PFSK-1 (cell line): Measurements from ENCODE around the gene TUBGCP3.
A peak's percentile ranks its signal among the peaks of the same experiment; 100 is the strongest.

ENCODE experiments used
- FOXP2 ChIP-seq: optimal IDR thresholded peaks from 2 replicates; pipeline ENCODE3; 2011; ENCODE audit warnings: borderline replicate concordance, control low read depth, inconsistent platforms; ENCODE audit not compliant: insufficient read depth; ENCODE audit errors: extremely low read length, extremely low read depth
- POLR2AphosphoS5 ChIP-seq: IDR thresholded peaks from 2 replicates; pipeline ENCODE4 v1.6.1; 2012; ENCODE audit warnings: low read depth, mild to moderate bottlenecking, control low read depth, low read length, moderate library complexity
- SIN3A ChIP-seq: IDR thresholded peaks from 2 replicates; pipeline ENCODE4 v1.6.1; 2012; ENCODE audit warnings: mild to moderate bottlenecking, low read length, moderate library complexity, borderline replicate concordance; ENCODE audit not compliant: insufficient read depth
- TAF1 ChIP-seq: IDR thresholded peaks from 2 replicates; pipeline ENCODE4 v1.6.1; 2012; ENCODE audit warnings: low read length, control low read depth, borderline replicate concordance; ENCODE audit not compliant: insufficient read depth
- TF ChIP-seq, protein P1 (sequence below), 2 experiments: IDR thresholded peaks; 2 replicates each; pipeline versions ENCODE4 v1.6.1 to v1.8.0; 2011 to 2012; ENCODE audit warnings: low read depth in 2 of 2, low read length in 2 of 2, control low read depth in 1 of 2, inconsistent platforms in 1 of 2, mild to moderate bottlenecking in 1 of 2, moderate library complexity in 1 of 2; ENCODE audit not compliant: insufficient read depth in 1 of 2

DNA sequence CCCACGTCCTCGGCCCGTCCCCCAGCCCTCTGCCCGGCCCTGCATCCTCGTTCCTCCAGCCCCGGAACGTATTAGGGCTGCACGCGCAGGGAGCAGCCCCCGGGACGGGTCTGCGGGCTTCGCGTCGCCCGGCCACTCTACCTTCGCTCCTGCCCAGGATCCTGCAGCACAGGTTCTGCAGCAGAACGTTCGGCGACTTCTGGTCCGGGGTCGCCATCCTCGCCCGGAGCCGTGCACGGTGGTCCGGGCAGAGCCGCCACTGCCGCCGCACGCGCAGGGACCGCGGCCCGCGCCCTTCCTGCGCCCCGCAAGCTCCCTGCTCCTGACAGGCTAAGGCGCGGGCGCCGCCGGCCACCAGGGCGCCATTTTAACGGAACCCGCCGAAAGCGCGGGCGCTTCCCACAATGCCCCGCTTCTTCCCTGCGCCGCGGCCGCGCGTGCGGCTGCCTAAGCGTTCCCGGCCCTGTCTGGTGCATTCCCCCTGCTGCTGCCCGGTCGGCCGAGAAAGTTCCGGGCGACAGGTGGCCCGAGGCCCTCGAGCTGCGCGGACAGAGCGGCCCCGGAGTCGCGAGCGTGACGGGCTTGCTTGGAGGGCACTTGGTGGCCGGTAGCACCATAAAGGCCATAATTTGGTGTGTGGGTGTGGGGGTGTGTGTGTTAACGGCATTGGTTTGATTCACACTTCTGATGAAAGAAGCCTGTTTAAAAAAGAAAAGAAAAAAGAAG is at the start of gene TUBGCP3:
- TF ChIP-seq POLR2AphosphoS5 (peak; percentile 23; the same call in 1 of the 2 replicates), TAF1 (peak; percentile 83; the same call in 1 of the 2 replicates), SIN3A (peak; percentile 64; the same call in 1 of the 2 replicates), FOXP2 (peak; percentile 86)
- TF ChIP-seq, protein P1, sequence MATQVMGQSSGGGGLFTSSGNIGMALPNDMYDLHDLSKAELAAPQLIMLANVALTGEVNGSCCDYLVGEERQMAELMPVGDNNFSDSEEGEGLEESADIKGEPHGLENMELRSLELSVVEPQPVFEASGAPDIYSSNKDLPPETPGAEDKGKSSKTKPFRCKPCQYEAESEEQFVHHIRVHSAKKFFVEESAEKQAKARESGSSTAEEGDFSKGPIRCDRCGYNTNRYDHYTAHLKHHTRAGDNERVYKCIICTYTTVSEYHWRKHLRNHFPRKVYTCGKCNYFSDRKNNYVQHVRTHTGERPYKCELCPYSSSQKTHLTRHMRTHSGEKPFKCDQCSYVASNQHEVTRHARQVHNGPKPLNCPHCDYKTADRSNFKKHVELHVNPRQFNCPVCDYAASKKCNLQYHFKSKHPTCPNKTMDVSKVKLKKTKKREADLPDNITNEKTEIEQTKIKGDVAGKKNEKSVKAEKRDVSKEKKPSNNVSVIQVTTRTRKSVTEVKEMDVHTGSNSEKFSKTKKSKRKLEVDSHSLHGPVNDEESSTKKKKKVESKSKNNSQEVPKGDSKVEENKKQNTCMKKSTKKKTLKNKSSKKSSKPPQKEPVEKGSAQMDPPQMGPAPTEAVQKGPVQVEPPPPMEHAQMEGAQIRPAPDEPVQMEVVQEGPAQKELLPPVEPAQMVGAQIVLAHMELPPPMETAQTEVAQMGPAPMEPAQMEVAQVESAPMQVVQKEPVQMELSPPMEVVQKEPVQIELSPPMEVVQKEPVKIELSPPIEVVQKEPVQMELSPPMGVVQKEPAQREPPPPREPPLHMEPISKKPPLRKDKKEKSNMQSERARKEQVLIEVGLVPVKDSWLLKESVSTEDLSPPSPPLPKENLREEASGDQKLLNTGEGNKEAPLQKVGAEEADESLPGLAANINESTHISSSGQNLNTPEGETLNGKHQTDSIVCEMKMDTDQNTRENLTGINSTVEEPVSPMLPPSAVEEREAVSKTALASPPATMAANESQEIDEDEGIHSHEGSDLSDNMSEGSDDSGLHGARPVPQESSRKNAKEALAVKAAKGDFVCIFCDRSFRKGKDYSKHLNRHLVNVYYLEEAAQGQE (IDR thresholded peaks at IDR 0.05; ENCODE audit: insufficient read depth in 1 of 2, low read depth in 2 of 2, low read length in 2 of 2): no peak
